RCC 7860 (cell line): Measurements from ENCODE around the gene CGNL1.

ENCODE experiments used
- DNase-seq: peaks from one replicate; pipeline ENCODE4 v3.0.0-alpha.2; 2015; ENCODE audit warnings: low spot score
- FAIRE-seq: peaks from 2 replicates; lab custom pipeline; 2012; peaks lifted over from hg19 to GRCh38; lab: Jason Lieb, UNC

CGNL1 gene

DNA sequence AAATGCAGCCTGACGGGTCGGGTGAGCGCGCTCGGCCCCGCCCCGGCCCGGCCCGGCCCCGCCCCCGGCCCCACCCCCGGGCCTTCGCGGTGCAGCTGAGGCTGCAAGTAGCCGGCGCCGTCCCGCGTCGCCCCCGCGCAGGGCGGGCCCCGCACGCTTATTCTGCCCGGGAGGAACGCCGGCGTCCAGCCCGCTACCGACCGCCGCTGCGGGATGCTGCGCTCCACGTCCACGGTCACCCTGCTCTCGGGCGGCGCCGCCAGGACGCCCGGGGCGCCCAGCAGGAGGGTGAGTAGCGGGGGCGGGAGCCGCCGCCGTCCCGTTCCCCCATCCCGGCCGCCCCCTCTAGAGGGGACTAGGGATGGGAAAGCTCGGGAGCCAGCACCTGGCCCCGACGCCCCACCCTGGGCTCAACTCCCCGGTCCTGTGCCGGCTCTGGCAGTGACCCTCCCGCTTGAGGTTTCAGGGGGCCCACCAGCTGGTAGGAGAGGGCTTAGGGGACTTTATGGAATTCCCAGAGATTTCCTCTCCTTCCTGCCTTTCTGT lies 215.6 kb downstream of the CGNL1 start, which contains the start of gene MYZAP:
TSS of gene MYZAP (plus strand) at position 83 of the 546 bp plus-strand sequence. CDS start at position 214, 131 bp downstream.
- FAIRE-seq (no peak), DNase-seq (no peak)

DNA sequence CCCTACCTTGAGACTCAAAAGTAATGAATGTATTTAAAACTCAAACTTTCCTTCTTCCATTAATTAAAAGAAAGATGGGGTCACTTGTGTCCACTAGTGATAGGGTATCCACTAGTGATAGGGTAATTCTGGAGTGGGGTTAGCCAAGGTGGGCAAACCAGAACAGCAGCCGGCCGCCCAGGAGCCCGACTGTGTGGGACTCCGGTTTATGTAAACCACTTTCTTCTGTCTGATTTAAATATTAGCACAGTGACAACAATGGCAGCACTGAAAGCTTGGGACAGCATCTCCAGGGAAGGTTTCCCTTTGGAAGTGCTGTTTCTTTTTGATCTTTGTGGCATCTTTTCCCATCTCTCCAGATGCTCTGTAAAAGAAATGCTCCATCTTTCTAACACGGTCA lies 216.1 kb downstream of the CGNL1 start:
- DNase-seq: no peak
- no peak for FAIRE-seq

- no peak for FAIRE-seq
- no peak for DNase-seq
Measured at GRCh38 chr15:57592836-57593420, 216.6 kb downstream of the CGNL1 start.

DNA sequence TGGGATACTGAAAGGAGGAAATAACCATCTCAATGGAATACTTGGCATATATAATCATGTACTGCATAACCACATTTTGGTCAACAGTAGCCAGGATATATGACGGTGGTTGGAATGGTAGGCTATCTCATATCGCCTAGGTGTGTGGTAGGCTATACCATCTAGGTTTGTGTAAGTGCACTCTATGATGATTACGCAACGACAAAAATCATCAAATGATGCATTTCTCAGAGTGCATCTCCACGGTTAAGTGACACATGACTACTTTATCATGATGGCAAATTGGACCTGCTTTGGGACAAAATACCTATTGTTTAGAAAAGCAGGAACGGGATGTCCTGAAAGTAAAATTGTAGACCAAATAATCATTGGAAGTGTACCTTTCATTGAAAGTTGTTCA lies 218.2 kb downstream of the CGNL1 start:
- FAIRE-seq (no peak), DNase-seq (no peak)

GRCh38 chr15:57595011-57595866 lies 218.9 kb downstream of the CGNL1 start:
- FAIRE-seq (no peak), DNase-seq (no peak)

GRCh38 chr15:57596301-57596855 lies 220.1 kb downstream of the CGNL1 start:
- no peak for FAIRE-seq
- no peak for DNase-seq

GRCh38 chr15:57596978-57597377 lies 220.7 kb downstream of the CGNL1 start:
- FAIRE-seq: no peak

DNA sequence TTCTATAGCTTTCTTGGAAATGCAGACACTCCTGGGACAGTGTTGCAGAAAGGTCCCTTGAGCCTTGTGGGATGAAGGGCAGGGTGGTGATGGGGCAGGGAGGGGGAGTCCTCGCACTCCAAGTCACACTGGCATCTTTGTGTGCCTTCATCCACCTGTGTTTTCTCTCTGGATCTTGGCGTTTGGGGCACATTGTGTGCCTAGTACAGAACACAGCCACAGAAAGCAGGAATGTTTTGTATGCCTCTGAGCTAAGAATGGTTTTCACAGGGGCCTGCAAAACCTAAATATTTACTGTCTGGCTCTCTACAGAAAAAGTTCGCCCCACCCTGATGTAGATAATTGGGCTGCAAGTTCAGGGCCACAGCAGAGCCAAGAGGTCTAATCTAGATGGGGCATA lies 221.1 kb downstream of the CGNL1 start:
- FAIRE-seq: no peak
- DNase-seq: no peak

More at GRCh38 chr15:57596978-57597377, 220.7 kb downstream of the CGNL1 start:
- DNase-seq: no peak

DNA sequence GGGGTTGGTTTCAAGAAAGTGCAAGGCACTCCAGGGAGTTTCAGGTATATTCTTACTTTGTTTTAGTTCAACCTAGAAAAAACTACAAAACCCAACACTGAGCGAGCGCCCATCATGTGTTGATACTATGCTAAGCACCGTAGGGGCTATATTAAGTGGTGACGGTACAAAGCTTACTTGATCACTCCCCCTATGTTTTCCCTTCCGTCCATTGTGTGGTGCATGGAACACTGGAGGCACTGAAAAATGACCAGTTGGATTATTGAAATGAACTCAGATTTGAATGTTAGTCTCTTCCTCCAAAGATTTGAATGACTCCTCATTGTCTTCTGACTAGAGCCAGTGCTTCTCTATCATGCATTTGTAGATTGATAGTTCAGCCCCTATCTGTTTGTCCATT lies 222.0 kb downstream of the CGNL1 start:
- no peak for DNase-seq
- no peak for FAIRE-seq

- FAIRE-seq: no peak
Measured at GRCh38 chr15:57599296-57599810, 223.0 kb downstream of the CGNL1 start.

DNA sequence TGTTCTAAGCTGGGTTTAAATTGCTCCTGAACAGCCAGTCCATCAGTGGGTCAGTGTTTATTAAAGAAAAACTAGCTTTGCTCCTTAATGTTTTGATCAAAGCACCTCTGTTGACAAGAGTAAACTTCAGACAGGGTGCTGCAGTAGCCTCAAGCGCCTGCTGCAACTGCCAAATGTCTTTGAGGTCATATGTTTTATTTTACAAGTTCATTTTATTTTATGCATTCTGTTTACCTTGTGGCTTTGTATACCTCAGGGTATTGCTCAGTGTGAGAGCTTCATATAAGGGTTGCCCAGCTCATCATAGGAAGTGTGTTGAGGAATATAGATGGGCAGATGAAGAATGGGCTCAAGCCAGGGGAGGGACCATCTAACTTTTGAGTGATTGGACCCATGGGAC lies 223.9 kb downstream of the CGNL1 start:
- no peak for FAIRE-seq
- no peak for DNase-seq

More at GRCh38 chr15:57599296-57599810, 223.0 kb downstream of the CGNL1 start:
- no peak for DNase-seq
